ENCODE results near the gene IGF2BP3.
"Not testable (repeated sequence)": the region's sequence is repeated elsewhere in the genome, so short reads cannot be mapped to it uniquely, and the experiment has no call there.

Gene IGF2BP3

DNA sequence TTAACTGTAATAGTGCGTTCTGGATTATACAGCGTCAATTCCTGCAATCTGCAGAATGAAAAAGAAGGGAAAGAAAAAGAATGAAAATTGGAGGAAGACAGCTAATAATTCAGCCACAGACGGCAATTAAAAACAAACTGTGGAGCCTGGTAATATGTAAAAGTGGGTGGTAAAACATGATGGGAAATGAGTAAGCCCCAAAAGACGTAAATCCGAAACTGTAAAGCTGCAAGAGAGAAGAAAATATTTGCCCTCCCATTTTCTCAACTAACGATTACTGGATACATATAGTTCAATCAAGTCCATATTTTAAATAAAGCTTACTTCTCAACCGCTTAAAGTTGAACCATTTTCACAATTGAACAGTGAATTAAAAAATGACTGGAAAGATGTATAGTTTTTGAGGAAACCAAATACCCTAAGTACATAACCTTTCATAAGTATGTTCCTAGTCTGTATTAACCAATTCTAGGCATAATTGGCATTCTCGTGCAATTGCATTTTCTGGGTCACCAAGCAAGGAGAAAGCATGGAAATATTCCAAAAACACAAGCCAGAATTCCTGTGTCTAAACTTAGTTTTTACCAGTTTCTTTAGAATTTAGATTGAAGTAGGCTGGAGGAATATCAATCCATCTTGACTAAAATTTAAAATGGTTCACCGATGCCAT is 126.3 kb downstream of the IGF2BP3 start:
- DNase-seq (ENCODE audit: low read depth in 4 of 4, low spot score in 1 of 4): no peak

DNA sequence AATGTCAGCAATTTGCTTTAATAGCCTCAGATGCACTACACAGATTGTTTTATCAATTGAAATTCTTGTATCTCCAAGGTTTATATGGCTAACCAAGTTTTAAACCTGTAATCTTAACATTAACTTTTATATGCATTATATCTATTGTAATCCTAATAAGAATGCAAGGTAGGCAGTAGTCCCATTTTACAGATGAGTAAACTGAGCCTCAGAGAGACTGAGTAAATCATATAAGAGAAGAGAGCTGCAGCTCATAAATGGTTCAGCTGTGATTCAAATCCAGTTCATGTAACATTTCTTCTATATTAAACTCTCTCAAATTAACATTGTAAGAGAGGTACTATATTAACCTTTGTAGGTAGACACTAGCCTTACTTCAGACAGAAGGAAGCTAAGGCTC is 127.2 kb downstream of the IGF2BP3 start:
- DNase-seq (ENCODE audit: low read depth in 4 of 4, low spot score in 1 of 4): no peak

DNA sequence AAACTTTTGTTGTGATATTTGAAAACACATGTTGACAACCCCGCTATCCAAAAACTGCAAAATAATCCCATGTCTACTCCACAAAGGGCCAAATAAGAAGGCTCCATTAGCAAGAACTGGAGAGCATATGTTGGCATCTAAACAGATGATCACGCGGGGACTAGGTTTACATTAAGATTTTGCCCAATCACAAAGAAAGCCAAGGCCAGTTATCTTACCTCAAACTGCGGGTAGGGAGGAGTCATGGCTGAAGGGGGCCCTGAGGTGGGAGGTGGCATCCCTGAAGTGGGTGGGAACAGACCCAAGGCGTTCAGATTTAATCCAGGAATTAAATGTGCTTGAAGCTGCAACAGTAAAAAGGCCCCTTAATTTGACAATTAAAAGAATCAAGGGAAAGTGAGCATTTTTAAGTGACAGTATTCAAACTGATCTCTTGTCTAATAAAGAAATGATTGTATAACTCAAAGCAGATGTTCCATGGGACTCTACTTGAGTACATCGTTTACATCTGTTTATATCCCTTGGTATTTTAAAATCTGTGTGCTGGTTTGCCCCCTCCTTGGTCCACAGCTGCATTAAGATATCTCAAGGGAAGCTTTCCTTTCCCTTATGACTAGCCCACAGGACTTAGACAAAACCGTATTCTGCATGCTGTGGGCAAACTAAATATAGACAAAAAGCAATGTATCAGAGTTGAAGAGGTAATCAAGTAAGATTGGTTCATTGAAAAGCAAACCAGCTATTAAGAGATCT is 128.3 kb downstream of the IGF2BP3 start:
- DNase-seq (ENCODE audit: low read depth in 4 of 4, low spot score in 1 of 4): no peak

DNA sequence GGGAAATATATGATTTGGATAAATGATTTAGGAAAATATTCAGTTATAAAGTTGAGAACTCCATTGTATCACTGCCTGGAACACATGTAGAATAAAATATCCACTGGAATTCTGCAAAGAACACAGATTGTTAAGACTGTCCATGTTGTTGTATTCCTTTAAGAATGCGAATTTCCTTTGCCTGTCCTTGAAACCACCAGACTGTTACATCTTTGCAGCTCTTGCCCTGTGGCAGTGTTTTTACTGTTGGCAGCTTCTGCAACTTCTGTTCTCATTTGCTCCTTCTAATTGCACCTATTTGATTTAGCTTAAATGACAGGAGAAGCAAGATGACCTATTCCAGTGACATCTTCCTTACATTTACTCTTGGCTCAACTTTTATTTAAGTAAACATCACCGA is 131.4 kb downstream of the IGF2BP3 start:
- no peak for DNase-seq (ENCODE audit: low read depth in 4 of 4, low spot score in 1 of 4)

DNA sequence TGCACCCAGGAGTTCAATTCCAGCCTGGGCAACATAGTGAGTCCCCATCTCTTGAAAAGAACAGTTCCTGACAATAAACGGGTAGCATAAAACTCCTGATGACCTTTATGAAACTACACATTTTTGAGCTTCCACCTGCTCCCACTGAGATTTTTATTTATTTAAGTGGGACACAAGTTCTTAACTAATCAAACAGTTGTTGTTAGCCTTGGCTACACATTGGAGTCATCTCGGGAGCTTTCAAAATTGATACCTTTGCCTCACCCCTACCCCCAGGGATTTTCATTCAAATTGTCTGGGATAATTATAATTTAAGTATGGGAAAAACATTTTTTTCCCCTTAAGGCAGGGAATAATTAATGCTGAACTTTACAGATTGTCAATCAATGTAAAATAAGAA is 131.9 kb downstream of the IGF2BP3 start:
- DNase-seq (ENCODE audit: low read depth in 4 of 4, low spot score in 1 of 4): no peak

DNA sequence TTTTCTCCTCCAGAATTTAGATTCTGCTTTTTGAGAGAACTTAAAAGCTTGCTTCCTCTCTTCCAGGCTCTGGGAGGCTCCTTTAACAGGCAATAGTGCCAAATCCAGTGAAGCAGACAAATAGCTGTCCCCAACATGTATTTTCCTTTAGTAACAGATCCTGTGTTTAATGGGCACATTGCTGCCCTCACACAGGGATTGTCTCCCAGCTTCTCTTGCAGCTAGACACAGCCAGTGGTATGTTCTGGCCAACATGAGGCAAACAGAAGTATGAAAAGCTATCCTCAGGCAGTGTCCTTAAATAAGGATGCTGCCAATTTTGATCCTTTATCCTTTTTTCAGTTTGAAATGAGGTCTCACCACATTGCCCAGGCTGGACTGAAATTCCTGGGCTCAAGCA is 132.9 kb downstream of the IGF2BP3 start:
- no peak for DNase-seq (ENCODE audit: low read depth in 4 of 4, low spot score in 1 of 4)

DNA sequence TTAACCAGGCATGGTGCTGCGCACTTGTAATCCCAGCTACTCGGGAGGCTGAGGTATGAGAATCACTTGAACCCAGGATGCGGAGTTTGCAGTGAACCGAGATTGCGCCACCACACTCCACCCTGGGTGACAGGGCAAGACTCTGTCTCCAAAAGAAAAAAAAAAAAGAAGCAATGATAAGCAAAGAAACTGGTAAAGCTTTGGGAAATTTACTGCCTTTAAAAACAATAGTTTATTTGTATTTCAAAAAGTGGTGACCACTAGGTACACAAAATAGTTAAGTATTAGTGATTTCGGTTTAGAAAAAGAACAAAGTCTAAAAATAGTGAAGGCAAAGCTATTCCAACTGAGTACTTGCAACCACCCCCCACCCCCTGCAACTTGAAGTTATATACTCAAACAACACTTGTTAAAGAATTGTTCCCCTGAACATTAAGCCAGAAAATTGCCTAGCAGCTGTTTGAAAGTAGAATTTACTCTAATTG is 133.4 kb downstream of the IGF2BP3 start:
- DNase-seq (ENCODE audit: low read depth in 4 of 4, low spot score in 1 of 4): no peak

DNA sequence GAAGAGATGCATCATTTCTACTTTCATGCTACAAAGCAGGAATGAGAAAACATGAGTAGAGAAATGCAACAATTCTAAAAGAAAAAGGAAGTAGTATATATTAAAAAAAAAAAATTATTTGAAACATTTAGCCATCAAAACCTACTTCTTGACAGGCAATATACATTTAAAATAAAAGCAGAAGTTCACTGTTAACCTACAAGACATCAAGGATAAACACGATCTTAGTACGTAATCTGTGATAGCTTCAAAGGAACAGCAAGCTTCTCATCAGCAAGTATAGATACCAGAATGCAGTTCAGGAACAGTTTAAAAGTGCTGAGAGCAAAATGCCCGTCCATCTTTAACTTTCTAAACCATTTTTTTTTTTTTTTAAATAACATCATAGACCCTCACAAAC is 134.2 kb downstream of the IGF2BP3 start:
- no peak for DNase-seq (ENCODE audit: low read depth in 4 of 4, low spot score in 1 of 4)

DNA sequence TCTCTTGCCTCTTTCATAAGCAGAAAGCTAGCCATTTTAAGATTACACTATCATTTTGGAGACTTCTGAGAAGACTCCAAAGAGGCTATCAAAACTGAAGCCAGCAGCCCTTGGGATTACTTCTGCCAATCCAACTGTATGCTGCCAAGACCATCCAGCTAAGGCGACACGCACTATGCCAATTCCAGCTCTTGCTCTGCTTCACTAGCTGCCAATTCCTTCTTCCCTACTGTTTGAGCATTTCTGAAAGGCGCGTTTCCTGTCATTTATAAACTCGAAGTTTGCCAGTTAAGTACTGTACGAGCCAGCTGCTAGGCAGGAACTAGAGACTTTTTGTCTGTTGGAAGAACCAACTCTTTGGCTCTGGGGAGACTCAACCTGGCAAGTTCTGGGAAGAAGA is 134.7 kb downstream of the IGF2BP3 start:
- DNase-seq (ENCODE audit: low read depth in 4 of 4, low spot score in 1 of 4): no peak

DNA sequence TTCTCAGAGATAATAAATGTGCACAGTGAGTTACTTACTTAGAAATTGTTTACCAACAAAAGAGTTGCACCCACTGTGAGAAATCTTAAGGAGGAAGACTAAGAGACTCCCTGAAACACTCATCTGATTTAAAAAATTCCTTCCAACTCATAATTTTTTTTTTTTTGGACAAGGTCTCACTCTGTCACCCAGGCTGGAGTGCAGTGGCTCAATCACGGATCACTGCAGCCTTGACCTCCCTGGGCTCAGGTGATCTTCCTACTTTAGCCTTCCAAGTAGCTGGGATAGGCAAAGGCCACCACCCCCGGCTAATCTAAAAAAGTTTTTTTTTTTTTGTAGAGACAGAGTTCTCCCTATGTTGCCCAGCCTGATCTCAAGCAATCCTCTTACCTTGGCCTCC is 135.2 kb downstream of the IGF2BP3 start:
- no peak for DNase-seq (ENCODE audit: low read depth in 4 of 4, low spot score in 1 of 4)

DNA sequence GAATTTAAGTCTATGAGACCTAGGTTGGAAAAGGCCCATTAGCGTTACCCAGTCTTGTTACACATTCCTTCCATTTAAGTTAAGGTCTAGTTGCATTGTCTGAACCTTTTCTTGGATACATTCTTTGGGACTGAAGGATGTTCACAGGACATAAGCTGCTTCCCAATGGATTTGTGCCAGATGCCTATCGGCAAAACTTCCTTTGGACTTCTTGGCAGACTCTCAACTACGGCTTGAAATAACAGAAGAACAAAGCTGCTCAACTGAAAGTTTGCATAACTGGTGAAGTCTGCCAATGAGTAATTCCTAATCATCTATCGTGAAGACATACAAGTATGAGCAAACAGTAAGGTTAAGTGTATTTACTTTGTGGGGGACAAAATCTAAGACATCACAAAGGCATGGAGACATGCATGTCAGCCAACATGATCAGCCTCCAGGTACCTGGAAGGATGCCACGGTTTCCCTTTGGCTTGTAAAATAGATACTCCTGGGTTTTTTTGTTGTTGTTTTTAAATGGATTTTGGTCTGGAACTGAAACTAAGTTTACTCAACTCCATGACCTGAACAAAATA is 135.7 kb downstream of the IGF2BP3 start:
- DNase-seq (ENCODE audit: low read depth in 4 of 4, low spot score in 1 of 4): no peak

DNA sequence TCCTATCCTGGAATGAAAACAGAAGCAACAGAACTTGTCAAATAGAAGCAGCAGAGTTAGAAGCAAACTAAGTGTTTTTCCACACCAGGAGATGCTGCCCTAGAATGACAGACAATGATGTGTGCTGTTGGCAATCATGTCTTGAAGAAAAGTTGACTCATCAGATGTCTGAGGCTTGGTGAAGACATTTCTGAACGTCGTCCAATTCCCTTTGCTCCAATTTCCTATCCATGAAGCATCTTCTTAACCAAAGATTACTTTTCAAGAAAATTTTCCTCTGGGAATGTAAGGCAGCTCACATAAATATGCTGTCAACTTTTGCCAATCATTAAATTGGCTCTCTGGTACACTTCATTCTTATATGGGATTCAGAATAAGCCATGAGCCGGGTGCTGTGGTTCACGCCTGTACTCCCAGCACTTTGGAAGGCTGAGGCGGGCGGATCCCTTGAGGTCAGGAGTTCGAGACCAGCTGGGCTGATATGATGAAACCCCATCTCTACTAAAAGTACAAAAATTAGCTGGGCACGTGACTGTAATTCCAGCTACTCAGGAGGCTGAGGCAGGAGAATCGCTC is 136.5 kb downstream of the IGF2BP3 start:
- DNase-seq (ENCODE audit: low read depth in 4 of 4, low spot score in 1 of 4): no peak

DNA sequence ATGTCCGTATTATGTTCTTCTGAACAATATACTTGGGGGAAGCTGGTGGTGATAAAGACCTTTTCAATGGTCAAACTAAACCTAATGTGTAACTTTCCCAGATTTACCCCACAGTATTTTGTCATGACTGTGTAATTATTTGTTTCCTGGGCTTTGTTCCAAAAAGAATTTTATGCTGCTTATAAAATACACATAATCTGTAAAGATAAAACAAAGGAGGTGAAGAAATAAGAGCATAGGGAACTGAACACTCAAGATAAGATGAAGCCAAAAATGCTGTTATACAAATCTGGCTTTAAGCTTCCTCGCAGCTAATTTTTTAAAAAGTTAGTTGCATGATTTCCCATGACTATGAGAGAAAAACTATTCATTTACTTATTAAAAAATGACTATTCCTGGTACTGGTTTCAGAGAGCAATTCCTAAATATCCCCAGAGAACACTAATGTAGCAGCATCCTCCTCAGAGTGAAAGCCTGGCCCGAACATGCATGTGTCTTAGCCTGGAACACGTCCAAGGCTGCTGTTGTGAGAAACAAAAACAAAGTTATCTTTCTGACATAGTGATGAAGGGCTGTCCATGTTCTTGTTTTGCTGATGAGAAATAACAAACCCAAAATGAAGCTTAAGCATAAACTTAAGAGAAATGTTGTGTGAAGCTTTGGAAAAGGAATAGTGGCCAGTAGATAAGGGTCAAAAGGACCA is 137.2 kb downstream of the IGF2BP3 start:
- no peak for DNase-seq (ENCODE audit: low read depth in 4 of 4, low spot score in 1 of 4)

DNA sequence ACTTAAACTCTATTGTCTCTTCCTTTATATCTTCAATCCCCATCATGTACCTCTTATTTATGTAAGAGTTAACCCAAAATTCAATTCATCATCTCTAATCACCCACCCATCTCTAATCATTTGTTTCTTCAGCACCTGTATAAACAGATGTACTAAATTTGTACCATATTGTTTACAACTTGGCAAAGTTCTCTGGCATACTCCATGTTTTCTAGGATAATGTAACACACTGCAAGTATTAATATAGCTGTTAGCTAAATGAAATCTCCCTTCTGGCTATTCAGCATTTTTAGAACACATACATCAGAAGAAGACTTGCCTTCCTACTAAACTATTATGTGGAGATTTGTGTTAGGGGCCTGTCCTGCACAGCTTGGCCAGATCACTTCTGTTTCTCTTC is 138.1 kb downstream of the IGF2BP3 start:
- no peak for DNase-seq (ENCODE audit: low read depth in 4 of 4, low spot score in 1 of 4)

DNA sequence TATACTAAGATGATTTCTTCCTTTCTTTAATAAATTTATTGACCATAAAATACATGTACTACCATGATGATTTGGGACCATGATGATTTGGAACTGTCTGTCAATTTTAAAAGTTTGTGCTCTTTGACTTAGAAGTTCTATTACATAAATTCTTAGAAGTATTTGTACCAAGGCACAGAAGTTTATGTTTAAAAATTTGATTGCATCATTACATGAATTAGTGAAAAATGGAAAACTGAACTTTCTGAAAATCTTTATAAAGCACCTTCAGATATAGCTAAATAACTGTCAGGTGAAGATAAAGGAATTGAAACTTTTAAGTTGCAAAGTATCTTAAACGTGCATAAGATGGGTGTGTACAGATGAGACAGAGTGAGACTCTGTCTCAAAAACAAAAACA is 139.2 kb downstream of the IGF2BP3 start:
- DNase-seq (ENCODE audit: low read depth in 4 of 4, low spot score in 1 of 4): no peak

DNA sequence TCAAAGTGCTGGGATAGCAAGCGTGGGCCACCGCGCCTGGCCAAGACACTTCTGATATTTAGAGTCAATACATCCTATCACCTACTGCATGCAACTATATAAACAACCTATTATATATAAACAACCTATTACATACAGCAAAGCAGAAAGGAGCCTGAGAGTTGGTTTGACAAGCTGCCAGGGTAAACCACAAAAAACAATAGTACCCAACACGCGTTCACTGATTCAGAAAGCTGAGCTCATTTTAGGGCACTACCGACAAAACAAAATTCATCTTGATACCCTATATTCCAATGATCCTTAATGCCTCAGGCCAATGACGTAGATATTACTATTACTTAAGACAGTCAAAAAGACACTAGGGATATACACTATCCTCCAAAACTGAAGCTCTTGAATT is 154.9 kb downstream of the IGF2BP3 start:
- no peak for DNase-seq (ENCODE audit: low read depth in 4 of 4, low spot score in 1 of 4)

DNA sequence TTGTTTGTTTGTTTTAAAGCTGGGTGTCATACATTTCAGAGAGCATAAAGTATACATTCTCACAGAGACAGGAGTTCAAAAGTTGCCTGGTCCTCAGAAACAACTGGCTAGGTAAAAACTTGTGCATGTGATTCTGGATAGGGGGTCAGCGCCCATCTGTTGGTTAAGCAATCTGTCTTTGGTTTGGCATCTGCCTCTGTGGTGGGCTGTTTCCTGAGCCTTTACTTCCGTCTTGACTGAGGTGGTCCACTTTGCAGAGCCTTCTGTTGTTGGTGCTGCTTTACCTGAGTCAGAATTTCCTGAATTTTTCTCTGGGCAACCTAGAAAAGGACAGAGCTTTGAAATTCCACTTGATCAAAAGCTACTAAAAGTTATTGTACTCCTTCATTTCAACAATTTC is 158.2 kb downstream of the IGF2BP3 start:
- DNase-seq (ENCODE audit: low read depth in 4 of 4, low spot score in 1 of 4): not testable (repeated sequence)

DNA sequence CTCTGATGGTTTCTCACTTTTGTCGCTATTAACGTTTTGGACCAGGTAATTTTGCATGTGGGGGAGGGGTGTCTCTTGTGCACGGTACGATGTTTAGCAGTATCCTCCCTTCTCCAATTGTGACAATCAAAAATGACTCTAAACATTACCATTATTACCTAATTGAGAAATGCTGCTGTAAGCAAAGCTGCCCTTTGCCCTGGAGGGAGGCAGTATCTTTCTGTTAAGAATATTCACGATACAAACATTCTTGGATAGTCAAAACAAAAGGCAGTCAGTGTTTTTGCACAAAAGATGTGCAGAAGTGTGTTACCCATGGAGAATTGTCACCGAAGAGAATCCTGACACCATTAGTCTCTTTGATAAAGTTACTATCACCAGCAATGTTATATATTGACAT is 161.5 kb downstream of the IGF2BP3 start:
- no peak for DNase-seq (ENCODE audit: low read depth in 4 of 4, low spot score in 1 of 4)

DNA sequence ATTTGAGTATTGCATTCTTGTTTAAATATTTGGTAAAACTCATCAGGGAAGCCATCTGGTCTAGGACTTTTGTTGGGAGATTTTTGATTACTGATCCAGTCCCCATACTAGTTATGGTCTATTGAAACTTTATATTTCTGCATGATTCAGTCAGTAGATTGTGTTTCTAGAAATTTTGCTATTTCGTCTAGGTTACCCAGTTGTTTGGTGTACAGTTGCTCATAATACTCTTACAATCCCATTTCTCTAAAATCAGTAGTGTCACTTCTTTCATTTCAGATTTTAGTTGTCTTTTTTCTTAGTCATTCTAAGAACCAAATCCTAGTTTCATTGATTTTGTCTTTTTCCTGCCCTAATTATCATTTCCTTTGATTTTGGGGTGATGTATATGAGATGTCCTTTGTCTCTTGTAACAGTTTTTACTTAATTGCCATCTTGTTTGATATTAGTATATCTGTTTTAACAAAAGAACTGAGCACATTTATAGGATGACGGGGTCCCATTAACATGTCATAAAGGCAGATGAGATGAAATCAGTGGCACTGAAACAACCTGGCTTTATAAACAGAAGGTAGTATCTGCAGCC is 163.3 kb downstream of the IGF2BP3 start:
- DNase-seq (ENCODE audit: low read depth in 4 of 4, low spot score in 1 of 4): no peak

DNA sequence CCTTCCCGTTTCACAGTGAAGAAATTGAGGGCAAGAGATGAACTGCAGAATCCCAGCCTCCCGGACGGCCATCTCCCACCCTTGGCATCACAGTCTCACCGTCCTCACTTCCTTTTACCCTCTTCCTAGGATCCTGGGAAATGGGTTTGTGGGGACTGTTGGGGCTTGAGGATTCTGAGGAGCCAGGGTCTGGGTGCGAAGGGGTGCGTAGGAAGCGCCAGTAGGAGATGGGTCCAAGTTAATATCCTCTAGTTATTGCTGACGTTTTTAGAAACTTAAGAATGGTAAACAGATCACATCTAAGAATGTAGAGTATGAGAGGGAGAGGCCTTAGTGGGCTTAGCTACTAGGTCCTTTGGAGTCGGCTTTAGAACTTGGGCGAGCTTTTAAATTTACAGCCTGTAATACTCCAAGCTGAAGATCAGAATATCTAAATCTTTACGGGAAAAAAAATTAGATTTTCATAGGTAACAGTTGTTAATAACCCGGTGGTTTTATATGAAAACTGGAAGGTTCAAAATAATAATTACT is 170.5 kb downstream of the IGF2BP3 start:
- no peak for DNase-seq (ENCODE audit: low read depth in 4 of 4, low spot score in 1 of 4)

Data from stimulated activated CD4-positive, alpha-beta T cell treated with anti-CD3 and anti-CD28 coated beads, Interleukin-1b, Interleukin-23, amount 100 ng/mL, for 24 hours (primary cell).